Middle frontal gyrus (tissue), 1 donor: ENCODE data around the gene SDHAF2.
"Not testable (repeated sequence)": the region's sequence is repeated elsewhere in the genome, so short reads cannot be mapped to it uniquely, and the experiment has no call there.

Source experiments
- DNase-seq: peaks from one replicate; pipeline ENCODE4 v3.0.0-alpha.2; 2015; ENCODE audit warnings: low spot score; ENCODE audit errors: extremely low spot score

The SDHAF2 gene

DNA sequence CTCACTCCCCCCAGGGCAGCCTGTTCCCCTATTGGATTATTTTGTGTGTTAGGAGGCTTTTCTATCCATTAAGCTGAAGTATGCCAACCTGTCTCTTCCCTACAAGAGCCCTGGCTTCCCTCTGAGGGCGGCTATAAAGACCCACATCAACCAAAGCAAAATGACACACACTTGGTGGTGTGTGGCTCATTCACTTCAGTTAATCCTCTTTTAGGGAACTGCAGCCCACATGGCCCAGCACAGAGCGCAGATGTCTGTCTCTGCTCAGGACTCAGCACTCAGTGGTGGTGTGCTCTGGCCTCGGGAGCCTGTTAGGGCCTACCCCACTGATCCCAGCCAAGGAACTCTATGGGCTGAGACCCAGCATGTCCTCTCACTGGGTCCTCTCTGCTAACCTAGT is 46.4 kb downstream of the SDHAF2 start:
- no peak for DNase-seq

DNA sequence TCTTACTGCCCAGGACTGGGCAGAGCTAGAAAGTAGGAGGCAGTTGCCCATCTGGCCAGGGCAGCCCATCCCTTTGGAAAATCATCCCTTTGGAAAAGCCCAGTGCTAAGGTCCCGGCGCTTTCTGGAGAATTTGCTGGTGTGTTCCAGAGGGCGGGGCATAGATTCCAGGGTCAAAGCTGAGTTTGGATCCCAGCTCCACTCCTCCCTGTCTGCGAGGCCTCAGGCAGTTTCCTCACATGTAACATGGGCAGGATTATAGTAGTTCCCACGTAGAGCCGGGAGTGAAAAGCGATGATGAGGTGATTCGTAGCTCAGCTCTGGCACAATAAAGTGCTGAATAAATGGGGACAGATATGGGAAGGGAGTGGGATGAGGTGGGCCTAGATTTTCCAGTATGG is 47.2 kb downstream of the SDHAF2 start:
- no peak for DNase-seq

DNA sequence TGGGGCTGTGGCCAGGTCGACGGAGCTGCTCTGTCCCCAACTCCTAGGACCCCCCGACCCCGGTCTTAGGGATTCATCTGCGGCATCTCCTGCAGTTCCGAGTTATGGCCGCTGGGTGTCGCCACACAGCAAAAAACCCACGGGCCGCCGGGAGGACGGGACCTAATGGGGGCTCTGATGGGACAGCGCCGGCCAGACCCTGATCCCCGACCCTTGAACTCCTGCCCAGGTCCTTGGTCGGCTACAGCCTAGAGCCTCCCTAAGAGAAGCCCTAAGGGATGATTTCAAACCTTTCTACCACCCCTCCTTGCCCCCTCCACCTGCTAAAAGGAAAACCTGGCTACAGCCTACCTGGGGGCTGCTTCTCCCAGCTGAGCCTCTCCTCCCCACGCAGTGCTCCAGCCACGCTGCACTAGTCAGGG is 47.8 kb downstream of the SDHAF2 start:
- no peak for DNase-seq

DNA sequence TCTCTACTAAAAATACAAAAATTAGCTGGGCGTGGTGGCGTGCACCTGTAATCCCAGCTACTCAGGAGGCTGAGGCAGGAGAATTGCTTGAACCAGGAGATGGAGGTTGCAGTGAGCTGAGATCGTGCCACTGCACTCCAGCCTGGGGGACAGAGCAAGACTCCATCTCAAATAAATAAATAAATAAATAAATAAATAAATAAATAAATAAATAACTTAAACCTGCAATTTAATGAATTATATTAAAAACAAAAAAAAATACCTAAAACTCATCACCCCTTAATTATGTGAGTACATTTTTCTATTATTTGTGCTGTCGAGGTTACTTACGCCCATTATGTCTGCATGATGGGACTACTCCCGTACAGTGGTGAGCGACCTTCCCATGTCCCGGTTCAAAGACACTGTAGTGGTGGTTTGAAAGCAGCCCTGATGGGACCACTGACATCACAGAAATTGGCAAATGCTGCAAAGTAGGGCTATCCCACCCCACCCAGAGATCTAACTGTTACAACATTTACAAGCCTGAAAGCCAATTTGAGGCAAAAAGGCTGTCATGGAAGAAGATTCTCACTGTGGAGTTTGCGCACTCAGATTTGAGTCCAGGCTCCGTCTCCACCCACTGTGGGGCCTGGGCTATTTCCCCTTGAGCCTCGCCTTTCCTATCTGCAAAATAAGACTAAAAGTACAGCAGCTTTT is 49.6 kb downstream of the SDHAF2 start:
- not testable (repeated sequence) for DNase-seq

DNA sequence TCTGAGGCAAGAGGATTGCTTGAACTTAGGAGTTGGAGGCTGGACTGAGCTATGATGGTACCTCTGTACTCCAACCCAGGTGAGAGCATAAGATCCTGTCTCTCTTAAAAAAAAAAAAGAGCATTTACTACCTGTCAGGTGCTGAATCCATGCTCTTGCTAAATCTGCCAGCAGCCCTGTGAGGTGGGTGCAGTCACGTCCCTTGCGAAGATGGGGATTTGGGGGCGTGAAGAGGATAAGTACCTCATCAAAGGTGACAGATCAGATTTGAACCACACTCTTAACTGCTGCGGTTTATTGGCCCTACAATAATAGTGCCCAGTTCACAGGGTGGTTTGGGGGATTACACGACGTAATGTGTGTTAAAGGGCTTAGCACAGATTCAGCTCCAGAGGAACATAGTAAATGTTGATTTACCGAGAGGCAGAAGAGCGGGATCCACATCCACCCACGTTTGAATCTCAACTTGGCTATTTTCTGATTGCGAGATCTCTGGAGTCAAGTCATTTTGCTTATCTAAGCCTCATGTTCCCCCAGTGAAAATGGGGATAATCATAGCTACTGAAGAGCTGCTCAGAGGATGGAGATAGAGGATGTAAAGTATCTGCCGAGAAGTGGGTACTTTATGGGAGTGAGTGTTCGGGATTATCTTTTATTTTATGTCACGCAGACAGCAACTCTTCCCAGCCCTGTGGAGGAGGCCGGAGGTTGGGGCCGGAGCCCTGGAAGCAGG is 50.5 kb downstream of the SDHAF2 start:
- no peak for DNase-seq

DNA sequence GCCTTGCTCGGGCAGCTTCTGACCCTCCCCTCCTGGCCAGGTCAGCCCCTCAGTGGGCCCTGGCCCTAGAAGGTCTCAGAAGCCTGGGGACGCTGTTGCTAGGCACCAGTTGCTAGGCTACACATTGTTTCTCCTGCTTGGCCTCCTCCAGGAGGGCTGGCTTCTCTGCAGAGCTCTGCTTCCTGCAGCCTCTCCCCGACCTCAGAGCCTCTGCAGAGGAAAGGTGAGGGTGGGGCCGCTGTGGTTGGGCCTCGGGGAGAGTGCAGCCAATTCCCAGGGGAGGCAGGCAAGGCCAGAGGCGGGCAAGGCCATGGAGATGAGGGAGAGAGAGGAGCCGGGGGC is 51.0 kb downstream of the SDHAF2 start:
- no peak for DNase-seq

DNA sequence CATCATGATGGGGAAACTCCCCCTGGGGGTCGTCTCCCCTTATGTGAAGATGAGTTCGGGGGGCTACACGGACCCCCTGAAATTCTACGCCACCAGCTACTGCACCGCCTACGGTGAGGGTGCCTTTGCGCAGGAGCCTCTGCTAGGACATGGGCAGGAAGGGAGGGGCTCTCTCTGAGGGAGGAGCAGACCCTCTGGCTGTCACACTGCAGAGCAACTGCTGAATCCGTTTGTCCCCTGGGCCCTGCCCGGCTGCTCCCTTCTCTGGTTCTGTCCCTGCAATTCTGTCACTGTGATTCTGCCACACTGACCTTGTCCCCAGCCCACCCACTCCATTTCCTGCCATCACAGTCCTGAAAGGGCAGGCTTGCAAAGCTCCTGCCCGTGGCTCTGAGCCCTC is 51.9 kb downstream of the SDHAF2 start:
- no peak for DNase-seq

DNA sequence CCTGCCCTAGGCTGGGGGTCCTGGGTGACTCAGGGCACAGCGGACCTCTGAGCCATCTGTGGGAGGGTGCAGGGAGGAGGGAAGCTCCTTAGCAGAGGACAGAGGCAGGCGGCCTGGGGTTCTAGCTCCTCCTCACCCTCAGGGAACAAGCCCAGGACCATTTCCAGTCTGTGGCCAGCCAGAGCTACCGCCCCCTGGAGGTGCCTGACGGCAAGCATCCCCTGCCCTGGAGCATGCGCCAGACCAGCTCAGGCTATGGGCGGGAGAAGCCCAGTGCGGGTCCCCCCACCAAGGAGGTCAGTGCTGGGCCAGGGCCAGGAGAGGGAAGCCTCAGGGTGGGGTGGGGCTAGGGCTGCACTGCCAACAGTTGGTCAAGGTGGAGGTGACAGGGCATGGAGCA is 52.6 kb downstream of the SDHAF2 start:
- DNase-seq: no peak

DNA sequence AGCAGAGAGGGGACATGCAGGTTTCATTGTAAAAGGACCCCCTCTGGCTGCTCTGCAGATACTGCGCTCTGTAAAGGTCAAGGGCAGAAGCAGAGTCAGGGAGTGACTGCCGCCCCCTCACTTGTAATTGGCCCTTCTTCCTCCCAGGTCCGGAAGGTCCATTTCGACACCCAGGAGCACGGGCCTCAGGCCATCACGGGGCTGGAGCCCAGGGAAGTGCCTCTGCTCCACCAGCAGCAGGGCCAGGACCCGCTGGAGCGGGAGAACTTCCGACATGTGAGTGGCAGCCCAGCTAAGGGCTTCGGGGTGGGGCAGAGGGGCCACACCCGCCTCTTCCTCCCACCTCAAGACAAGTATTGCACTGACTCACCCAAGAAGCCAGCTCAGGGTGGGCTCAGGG is 54.6 kb downstream of the SDHAF2 start:
- DNase-seq: no peak

DNA sequence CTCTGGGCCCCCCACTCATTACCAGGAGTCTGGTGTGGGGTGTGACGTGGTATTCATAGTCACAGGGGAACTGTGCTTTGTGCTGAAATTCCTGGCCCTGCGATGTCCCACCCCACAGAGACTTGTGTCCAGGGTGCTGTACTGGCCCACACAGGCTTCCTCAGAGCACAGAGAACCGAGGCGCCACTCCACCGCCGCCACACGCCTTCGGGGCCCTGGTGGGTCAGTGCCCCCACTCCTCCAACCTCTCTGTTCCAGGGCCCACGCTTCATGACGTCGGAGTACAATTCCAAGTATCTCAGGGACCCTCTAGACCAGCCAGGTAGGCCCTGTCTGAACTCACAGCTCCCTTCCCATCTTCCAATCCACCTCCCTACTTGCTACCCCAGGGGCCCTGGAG is 55.2 kb downstream of the SDHAF2 start:
- no peak for DNase-seq

DNA sequence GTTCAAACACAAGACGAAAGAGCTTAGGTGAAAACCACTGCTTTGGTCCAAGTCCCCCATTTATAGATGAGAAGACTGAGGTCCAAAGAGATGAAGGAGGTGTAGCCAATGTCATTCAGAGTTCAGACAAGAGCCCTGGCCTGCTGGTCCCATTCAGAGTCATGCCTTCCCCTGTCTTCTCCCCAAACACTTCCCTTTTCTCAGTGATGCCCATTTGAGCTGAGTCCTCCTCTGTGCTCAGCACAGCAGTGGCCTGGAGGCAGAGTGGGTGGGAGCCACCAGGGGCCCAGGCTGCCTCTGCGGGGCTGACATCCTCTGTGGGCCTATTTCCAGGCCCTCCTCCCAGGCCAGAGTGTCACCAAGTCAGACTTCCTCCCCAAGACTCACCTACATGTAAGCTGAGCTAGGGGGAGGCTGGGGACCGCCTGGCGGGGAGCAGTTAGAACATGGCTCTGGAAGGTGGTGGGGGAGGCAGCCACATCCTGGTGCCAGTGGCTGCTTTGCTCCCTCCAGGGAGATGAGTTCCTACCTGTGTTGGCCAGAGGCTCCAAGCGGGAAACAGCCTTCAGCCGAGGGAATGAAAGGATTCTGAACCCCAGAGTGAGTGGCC is 56.2 kb downstream of the SDHAF2 start:
- no peak for DNase-seq

DNA sequence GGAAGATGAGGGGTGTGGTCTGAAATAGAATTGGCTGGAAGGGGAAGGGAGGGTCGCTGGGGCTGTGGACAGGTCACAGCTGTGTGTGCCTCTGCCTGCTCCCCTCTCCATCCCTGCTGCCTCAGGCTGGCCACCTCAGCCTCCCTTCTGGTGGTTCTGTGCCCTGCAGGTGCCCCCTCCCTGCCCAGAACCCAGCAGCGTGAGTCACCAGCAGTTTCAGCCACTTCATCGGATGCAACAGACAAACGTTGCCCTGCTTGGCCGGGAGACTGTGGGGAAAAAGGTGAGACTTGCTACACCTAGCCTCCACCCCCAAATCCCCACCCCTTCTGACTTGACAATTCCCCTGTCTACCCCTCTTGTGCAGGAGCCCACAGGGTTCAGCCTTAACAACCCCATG is 56.9 kb downstream of the SDHAF2 start:
- DNase-seq: no peak

DNA sequence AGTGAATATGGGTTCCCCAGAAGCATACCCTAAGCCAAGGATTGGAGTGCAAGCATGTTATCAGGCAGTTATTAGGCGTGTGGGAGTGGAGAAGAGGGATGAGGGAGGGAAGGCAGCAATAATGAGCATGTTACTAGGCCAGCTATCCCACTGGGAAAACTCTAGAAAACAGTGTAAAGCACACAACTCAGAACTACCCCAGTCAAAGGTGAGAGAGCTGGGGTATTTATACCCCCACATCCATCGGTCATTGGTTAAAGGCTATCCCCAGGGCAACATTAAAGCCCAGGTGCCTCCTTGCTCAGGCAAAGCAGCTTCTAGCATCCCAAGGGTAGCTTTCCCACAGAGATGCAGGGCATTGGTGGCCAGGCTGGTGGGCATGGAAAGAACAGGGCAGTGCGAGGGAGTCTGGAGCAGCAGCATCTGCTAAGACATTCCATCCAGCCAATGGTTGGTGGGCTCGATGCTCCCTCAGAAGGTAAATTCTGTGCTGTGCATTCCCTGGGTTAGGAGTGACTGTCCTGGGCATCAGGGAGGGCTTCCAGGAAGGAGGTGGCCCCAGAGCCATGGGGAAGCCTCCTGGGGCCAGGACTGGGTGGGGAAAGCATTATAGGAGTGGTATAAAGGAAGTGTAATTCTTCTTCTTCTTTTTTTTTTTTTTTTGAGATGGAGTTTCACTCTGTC is 57.6 kb downstream of the SDHAF2 start:
- DNase-seq: no peak

DNA sequence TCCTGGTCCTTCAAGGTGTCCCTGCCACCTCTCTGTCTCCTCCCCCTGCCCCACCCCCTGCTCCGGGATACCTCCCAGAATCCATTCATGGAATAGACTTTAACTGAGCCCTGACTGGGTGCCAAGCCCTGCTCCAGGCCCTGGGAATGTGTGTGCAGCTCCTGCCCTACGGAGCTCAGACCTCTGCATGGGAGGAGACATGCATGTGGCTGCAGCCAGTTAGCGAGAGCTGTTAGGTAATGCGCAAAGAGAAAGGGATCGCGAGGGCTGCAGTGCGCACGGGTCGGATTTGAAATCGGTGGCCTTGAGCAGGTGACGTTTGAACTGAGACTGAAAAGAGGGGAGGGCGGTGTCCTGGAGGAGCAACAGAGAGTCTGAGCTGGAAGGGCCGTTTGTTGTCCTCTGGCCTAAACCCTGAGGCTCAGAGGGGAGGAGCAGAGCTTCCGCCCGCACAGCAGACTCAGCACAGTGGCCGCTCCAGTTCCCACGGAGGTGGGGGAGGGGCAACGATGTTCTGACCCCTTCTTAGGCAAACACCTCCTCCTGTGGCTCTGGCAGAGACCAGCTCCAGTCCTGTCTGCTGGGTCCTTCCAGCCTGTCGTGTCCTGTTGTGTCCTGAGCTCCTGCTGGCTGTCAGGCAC is 58.8 kb downstream of the SDHAF2 start:
- no peak for DNase-seq

DNA sequence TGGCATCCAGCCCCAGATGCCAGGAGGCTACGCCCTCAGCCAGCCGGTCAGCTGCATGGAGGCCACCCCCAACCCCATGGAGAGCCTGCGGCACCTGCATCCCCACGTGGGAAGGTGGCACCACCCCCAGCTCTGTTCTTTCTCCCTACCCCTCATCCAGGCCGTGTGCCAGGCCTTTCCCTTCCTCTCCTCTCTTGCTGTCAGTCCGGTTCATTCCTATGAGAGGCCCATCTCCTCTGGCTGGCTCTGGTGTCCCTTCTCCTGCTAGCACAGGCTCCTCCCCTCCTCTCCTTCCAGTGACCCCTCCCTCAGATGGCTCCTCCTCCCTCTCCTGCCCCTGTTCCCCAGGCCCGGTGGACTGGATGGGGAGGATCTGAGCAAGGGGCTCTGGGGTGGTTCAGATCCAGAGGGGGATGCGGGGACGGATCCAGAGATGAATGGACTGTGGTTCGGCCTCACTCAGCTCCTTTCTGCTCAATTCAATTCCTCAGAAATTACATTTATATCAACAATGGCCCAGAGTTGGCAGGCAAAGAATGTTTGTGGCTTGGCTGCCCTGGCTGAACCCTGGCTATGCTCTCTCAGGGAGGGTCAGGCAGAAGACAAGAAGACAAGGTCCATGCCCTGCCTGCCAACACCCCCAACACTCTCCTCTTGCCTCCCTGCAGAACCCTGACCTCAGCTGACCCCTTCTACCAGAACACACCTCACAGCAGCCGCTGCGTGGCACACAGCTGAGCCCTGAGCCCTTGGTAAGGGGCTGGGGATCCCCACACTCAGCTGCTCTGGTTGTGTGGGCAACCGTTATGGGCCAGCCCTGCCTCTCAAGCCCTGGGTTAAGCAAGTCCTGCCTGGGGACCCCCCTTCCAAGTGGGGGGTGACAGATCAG is 60.2 kb downstream of the SDHAF2 start:
- DNase-seq: no peak

DNA sequence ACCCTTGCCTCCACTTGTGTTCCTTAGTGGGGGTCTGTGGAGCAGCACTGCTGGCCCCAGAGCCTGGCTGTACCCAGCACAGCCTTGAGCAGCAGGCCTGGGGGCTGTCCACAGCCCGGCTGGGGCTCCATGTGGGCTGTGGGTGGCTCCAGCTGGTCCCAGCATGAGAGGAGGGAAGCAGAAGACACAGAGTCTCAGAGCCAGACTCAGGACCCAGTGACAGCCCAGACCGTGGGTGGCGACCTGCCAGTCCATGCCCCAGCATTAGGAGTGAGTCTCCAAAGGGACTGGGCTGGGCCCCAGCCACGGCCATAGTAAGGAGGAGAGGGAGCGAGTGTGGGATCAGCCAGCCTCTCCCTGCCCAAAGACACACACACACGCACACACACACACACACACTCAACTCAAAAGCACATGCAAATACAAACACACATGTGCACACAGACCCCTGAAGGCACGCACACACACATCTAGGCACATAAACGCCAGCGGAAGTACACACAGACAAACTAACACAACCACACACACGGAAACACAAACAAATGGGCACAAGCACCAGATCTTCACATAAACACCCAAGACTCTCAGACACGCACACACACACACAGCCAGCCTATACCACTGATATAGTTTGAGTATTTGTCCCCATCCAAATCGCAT is 61.9 kb downstream of the SDHAF2 start:
- DNase-seq: no peak

DNA sequence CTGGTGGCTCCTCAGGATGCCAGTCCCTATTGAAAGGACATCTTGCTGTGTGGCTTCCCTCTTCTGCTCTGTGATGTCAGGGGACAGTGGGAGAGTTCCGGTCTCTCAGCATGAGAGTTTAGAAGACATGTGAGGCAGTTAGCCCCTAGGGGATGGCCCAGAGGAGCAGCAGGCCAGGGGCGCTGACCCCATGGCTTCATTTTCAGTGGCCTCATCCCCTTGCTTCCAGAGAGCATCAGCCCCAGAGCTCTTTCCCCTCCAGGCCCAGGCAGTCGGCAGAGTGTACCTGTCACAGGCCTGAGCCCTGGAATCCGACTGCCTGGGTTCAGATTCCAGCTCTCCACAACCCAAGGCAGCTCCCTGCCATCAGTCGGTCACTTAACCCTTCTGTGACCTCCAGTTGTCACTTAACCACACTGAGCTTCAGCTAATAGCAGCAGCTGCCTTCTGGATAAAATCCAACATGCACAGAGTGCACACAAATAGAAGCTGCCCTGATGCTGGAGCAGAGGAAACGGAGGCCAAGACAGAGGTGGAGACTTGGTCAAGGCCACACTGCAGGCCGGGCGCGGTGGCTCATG is 64.5 kb downstream of the SDHAF2 start:
- no peak for DNase-seq

DNA sequence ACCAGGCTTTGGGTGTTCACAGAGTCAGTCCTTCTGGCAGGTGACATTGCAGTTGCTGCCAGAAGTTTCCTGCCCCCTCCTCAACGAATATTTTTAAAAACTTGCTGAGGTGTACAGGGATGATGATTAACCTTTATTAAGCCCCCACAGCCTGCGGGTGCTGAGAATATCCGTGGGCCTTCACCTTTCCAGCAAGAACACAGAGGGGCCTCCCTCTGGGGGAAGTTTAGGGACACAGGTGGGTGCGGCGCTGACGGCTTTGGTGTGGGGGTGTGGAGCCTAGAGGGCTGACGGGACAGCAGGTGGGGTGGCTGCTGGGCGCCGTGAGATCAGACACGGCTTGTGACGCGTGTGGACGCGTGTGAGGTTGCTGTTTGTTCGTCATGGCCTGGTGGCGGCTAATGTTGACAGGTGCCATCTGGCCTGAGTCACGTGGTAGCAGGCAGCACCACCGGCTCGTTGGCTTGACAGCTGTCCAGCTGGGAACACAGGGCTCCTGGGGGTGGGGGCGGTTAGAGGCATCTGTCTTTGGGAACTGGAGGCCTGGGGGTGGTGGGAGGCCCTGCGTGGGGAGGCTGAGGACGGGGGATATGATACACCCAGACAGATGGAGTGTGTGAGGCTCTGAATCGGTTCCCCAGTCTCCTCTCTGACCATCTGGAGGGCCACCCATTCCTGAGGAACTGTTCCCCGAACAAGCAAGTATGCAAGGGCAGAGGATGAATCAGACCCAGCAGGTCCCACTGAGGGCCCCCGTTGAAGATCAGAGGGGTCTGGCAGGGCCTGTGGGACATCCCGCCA is 66.1 kb downstream of the SDHAF2 start:
- no peak for DNase-seq
